HG02588 (cell line): ENCODE results near the gene ZC3HAV1.
A peak's percentile ranks its signal among the peaks of the same experiment; 100 is the strongest.
"Not testable (repeated sequence)": the region's sequence is repeated elsewhere in the genome, so short reads cannot be mapped to it uniquely, and the experiment has no call there.

Source experiments
- ATAC-seq: cut with Tn5 transposase; IDR thresholded peaks from one replicate; pipeline ENCODE4 v1.9.1; 2021; ENCODE audit warnings: mild to moderate bottlenecking, moderate library complexity; ENCODE audit not compliant: unreplicated experiment

ZC3HAV1 gene

GRCh38 chr7:139029353-139029752 lies 80.2 kb downstream of the ZC3HAV1 start:
- ATAC-seq: no peak

DNA sequence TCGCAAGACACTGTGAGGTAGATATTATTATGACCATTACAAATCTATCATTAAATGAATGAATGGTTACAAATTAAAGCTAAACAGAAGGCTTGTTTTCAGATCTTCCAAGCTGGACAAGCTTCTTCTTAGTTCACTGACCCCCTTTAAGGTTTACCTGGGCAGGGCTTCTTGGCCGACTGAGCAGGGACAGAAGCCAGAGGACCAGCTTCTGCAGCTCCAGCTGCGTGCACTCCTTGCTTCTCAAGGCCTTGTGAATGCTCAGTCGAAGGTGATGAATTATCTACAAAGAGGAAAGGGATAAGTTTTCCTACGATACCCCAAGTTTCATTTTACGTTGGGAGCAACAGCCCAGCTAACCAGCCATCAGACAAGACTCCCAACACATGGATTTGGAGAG lies 83.0 kb downstream of the ZC3HAV1 start:
- ATAC-seq: no peak

GRCh38 chr7:139025861-139026260 lies 83.7 kb downstream of the ZC3HAV1 start:
- not testable (repeated sequence) for ATAC-seq

DNA sequence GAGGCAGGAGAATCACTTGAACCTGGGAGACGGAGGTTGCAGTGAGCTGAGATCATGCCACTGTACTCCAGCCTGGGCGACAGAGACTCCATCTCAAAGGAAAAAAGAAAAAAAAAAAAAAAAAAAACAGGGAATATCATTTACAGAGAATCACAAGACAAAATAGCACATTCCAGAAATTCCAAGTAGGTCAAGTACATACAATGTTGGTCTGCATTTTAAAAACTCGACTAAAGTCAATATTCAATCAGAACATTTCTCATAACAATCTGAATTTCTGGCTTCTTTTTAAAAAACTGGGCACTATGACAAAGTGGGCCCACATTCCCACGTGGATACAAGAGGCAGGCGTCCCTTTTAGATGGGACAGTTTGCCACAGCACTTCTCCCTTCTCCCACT lies 86.4 kb downstream of the ZC3HAV1 start:
- ATAC-seq: no peak

DNA sequence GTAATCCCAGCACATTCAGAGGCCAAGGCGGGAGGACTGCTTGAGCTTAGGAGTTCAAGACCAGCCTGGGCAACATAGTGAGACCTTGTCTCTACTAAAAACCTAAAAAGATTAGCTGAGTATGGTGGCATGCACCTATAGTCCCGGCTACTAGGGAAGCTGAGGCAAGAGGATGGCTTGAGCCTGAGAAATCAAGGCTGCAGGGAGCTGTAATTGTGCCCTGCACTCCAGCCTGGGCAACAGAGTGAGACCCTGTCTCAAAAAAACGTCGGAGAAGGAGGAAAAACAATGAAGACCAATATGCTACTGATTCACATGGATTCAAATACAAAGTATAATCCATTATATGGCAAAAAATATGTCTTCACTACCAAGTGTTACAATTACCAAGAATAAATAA lies 87.2 kb downstream of the ZC3HAV1 start:
- ATAC-seq: no peak

DNA sequence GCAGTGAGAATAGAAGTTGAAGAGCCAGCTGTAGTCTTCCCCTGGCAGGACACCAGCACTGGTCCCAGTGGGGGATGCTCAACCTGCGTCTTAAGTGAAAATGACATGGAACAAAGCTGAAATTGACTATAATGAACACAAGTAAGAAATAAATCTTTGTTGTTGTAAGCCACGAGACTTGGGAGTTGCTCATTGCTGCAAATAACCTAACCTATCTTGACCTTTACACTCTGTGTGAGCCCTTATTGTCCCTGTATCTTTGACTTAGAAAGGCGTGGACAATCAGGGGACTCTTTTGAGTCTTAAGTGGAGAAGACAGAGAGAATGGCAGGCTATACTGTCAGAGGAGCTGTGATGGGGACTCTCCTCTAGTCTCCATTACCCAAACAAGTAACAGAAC lies 90.6 kb downstream of the ZC3HAV1 start:
- no peak for ATAC-seq

- peak; percentile 58 for ATAC-seq
Measured at GRCh38 chr7:139016931-139017511, 92.5 kb downstream of the ZC3HAV1 start.

- no peak for ATAC-seq
Measured at GRCh38 chr7:139011373-139011772, 98.1 kb downstream of the ZC3HAV1 start.

GRCh38 chr7:139004321-139005090 lies 105.0 kb downstream of the ZC3HAV1 start:
- no peak for ATAC-seq

DNA sequence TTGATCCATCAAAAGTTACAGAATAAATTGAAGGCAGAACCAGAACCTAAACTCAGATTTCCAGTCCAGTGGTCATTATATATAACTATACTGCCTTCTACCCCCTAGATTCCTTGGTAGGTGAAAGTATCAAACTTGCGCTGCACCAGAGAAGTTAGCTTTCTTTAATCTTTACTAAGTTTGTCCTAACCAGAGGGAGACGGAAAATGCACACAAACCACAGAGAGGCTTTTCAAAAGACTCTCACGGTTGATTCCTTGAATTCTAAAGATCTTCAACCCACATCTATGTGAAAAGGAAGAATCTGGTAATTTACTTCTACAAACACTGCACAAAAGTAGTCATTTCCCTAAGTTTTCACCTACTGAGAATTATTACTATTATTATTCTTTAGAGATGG lies 110.1 kb downstream of the ZC3HAV1 start:
- no peak for ATAC-seq
